ENCODE results near the gene ENAH.
"Not testable (repeated sequence)": the region's sequence is repeated elsewhere in the genome, so short reads cannot be mapped to it uniquely, and the experiment has no call there.

ENAH gene

DNA sequence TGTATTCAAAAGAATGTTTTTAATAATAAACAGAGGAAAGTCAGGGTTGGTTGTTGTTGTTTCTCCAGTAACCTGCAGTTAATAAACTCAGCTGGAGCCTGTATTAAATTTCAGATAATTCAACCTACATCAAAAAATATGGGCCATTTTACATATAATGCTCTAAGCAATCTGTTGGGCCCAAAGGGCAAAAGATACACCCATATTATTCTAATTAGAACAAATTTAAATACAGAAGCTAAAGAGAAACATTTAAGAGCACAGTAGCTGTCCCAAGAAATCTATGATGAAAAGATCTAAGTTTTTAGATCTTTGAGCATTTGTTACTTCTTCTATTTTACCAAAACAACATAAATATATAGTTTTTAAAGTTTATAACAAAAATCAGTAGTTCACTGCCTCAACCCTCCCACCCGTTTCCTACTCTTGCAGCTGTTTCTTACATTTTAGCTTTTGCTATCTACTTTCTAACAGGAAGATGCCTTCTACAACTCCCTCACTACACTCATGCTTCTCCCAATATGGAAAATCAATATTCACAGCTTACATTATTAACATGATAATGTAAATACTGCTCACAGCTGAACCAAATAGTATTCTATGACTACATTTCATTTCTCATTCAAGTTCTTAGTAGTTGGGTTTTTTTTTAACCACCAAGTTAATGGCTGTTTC, 130.2 kb downstream of the ENAH start:
- no peak for DNase-seq

DNA sequence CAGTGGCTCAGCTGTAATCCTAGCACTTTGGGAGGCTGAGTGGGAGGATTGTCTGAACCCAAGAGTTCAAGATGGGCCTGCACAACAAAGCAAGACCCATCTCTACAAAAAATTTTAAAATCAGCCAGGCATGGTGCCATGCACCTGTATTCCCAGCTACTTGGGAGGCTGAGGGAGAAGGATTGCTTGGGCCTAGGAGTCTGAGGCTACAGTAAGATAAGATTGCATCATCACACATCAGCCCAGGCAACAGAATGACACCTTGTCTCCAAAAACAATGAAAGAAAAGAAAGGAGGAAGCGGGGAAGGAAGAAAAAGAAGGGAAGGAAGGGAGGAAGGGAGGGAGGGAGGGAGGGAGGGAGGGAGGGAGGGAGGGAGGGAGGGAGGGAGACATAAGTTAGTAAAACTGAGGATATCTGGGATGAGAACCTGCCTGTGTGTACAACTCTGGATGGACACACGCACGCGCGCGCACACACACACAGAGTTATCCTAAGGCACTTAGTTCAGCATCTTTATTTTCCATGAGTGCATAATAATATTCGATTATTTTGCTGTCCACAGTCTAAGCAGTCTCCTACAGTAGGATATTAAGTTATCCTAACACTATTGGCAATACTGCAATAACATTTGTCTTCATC, 132.2 kb downstream of the ENAH start:
- DNase-seq = no peak

DNA sequence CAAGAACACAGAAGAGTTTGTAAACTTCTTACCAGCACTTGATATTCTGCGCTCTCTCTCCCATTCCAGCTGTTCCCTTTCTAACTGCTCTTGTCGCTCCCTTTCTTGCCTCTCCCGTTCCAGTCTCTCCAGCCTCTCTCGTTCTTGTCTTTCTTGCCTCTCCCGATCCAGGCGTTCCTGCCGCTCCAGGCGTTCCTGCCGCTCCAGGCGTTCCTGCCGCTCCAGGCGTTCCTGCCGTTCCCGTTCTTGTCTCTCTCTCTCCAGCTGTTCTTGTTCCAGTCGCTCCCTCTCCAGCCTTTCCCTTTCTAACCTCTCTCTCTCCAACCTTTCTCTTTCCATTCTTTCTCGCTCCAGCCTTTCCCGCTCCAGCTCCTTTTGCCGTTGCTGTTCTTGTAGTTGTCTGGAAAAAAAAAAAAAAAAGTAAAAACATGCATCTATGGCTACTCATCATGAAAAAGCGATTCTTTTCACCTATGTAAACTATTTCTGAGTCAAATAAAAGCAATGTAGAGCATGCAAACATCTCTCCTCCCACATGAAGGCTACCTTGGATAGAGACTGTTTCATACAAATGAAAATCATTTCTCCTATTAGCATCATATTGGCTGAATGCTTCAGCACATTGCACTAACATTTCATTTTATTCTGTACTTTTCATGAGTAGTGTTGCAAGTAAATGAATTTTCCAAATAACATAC, 133.6 kb downstream of the ENAH start:
- no peak for DNase-seq

DNA sequence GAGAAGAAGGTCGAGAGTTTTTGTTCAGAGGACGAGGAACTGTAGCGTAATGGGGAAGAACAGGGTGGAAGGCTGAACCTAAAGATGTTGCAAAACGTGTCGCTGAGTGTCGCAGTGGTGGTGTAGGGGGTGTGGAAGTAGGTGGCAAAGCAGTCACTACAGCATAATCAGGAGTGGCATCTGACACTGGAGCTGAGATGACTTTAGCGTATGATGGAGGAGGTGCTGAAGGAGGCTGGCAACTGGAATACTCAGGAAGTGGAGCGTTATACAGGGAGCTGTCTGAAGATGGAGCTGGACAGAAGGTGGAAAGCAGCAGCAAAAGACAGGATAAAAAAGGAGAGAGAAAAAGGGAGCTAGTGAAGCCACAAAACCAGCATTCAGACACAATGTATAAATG, 135.2 kb downstream of the ENAH start:
- no peak for DNase-seq

DNA sequence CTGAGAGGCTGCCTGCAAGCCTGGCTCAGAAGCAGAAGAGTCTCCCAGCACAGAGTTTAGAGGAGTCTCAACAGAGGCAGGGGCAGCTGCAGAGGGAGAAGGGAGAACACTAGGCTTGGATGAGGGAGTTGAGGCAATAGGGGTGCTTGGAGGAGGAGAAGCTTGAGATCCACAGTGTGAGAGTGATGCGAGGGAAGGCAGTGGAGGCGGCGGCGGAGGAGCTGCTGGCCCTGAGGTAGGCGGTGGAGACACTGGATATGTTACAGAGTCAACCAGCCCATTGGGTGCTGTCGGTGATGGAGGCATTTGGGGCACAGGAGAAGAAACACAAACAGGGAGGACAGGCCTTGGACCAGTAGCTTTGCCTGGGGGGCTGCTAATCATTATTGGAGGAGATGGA, 135.7 kb downstream of the ENAH start:
- DNase-seq = no peak

DNA sequence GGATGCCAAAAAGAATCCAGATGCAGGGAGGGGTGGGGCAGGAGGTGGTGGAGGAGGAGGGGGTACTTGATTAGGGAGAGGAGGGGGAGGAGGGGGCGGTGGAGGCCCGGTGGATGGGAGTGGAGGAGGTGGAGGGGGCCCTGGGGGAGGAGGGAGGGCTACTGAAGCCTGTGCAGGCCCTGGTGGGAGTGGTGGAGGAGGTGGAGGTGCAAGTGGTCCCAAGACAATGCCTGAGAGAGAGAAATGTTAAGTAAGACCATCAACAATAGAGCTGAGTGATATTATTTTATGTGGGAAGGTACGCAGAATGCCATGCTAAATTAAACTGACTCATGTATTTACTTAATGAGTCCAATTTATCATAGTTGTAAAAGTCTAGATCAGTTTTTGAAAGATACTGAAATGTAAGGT, 138.2 kb downstream of the ENAH start:
- no peak for DNase-seq

DNA sequence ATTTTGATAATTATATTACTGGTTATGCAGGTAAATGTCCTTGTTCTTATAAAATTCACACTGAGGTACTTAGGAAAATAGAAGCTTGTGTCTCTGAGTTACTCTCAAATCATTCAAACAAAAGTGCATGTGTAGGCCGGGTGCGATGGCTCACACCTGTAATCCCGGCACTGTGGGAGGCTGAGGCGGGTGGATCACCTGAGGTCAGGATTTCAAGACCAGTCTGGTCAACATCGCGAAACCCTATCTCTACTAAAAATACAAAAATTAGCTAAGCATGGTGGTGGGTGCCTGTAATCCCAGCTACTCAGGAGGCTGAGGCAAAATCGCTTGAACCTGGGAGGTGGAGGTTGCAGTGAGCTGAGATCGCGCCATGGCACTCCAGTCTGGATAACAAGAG, 139.3 kb downstream of the ENAH start:
- DNase-seq = not testable (repeated sequence)

DNA sequence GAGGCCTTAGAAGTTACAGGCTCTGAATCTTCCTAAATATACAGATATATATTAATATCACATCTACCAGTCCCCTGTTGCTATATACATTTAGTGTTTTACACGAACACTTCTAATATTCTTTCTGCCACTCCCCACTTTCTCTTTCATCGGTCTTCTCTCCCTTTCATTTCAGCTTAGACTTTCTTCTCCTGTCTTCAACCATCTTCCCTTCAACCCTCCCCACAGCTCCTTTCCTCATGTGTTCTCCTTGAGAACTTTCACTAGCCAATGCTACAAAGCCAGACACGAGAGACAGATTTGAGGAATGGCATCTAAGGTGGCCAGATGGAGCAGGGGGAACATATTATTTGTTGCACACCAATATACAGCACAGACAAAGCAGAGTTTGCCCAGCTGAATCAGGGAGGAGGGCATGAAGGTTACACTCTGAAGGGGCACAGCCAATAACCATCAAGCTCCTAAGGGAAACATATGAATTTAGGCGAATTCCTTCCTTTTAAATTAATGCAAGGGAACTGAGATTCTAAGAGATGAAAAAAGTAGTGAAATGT, 141.0 kb downstream of the ENAH start:
- DNase-seq = no peak

DNA sequence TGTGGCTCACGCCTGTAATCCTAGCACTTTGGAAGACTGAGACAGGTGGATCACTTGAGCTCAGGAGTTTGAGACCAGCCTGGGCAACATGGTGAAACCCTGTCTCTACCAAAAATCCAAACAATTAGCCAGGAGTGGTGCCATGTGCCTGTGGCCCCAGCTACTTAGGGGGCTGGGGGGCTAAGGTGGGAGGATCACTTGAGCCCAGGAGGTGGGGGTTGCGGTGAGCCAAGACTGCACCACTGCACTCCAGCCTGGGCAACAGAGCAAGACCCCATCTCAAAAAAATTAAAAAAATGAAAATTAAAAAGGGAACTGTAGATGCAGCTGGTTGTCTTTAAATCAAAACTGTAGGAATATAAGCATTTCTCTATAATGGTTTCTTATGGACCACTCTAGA, 142.2 kb downstream of the ENAH start:
- not testable (repeated sequence) for DNase-seq

DNA sequence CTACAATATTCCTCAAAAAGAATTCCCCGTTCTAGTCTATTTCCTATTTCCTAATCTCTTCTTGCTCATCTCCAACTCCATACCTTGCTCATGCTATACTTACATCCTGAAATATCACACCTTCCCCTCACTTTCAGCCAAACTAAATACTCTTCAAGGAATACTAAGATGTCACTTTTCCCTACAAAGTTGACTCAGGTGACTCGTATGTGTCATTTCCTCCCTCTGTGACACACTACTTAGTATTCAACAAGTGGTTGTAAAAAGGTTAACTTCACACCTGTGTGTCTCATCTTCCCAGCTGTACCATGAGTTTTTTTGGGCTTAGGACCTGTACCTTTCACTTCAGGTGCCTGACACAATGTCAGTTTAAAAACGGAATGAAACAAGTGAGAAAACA, 143.2 kb downstream of the ENAH start:
- no peak for DNase-seq

DNA sequence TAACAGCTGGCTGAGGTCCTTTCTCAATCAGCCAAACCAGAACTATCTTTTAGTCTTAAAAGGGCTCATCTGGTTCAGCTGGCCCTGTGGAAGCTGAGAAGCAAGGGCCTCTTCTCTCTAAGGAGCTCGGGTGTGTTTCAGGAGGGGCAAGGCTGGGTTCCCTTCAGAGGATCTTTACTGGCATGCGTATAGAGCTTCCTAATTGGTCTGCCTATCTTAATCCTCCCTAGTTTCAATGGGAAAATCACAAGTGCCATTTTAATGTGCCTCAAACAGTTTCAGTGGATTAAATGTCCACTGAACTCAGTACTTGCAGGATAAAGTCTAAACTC, 143.6 kb downstream of the ENAH start:
- DNase-seq = no peak

DNA sequence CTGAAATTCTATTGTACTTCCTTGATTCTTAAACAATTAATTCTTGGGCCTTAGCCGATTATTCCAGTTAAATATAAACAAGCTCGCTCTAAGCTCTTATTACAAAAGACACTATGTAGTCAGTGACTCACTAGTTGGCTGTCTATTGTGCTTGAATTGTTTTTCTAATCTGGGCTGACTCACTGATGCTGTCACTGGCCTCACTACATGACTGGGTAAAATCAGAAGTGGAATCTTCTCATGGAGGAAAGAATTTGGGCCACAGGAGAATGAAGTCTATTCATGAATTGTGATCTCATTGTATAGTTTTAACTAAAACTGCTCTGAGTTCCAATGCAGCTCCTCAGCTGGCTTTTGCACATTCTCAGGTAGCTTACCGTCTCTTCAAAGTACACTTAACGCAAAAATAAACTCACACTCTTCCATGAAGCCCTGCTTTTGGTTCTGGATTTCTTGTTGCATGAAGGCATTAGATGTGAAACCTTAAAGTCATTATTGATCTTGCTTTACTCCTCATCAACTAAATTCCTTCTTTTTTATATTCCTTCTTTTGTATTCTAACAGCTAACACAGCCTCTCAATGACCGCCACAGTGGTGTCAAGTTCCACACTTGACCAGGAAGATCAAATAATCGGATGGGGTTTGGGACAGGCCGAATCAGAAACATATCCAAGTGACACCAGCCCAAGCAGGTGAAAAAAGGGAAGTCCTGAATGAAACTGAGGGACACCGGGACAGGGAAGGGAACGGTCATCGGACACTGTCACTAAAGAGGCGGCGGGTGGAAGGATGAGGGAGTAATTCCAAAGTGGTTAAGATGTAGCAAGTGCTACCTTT, 144.2 kb downstream of the ENAH start:
- DNase-seq = no peak

DNA sequence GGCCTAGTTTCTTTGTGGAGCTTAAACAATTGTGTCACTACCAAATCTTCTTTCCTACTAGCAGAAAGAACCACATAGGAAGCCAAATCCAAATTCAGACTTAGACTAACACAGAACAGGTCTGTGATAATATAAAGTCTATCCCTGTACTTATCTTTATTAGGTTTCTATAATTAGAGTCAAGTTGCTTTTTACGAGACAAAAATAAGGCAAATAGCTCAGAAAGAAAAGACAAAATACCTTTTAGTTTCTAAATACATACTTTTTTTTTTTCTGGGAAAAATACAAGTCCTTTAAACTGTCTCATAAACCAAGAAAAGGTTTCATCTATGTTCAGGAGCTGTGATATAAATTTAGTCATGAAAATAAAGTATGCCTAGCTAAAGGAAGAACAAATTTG, 146.2 kb downstream of the ENAH start:
- no peak for DNase-seq

DNA sequence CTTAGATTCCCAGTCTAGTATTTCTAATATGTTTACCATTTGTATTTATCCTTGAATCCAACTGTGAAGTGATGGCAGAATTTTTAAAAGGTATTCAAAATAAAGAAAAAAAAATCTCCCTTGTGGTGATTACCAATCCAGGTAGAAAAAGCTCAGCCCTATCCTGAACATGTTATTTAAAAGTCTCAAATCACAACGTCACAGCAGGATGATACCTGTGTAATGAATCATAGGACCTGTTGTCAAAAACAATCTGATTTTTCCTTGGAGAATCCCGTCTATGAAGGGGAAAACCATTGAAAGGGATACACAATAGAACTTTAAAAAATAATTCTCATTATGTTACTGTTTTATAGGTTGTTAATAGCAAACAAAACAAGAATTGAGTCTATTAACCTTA, 148.1 kb downstream of the ENAH start:
- DNase-seq = no peak

DNA sequence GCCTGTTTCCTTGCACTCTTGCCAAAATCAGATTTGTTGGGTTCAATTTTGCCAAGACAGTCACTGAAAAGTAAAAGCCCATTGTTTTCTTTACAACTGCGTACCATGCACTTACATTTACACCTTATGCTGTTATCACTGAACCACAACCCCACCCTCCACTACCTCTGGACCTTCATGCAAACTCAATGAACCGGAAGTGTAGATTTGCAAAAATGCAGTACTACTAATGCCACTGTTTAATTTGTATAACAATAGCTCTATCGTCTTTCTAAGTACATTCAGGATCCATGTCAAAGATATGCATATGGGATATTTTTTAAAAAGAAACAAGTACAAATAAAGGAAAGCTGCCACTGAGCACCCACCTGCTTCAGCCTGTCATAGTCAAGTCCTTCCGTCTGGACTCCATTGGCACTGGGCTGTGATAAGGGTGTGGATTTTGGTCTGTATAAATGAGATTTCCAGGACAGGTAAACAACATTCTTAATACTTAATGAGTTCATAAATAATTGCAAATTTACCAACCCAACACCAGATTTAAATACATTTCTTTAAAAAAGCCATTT, 152.2 kb downstream of the ENAH start:
- no peak for DNase-seq

DNA sequence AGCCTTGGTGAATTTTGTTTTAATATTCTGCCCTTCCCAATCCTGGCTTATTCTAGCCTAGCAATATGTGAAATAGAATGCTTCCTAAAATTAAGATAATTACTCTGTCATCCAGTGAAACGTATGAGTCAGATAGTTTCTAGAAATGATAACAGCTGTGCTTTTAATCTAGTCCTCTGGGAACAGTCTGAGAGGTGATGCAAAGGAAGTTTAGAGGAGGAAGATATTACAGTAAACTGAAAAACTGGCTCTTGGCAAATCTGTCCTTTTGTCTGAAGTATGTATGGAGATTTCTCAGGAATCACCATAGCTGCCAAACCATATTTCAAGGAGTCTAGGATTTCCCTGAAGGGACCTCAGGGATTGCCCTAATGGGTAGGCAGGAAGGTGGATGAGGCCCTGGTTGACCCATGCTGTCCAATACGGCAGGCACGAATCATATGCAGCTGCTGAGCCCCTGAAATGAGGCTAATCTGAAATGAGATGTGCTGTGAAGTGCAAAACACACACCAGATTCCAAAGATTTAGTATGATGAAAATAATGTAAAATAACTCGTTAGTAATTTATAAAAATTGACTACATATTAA, 154.3 kb downstream of the ENAH start:
- no peak for DNase-seq

DNA sequence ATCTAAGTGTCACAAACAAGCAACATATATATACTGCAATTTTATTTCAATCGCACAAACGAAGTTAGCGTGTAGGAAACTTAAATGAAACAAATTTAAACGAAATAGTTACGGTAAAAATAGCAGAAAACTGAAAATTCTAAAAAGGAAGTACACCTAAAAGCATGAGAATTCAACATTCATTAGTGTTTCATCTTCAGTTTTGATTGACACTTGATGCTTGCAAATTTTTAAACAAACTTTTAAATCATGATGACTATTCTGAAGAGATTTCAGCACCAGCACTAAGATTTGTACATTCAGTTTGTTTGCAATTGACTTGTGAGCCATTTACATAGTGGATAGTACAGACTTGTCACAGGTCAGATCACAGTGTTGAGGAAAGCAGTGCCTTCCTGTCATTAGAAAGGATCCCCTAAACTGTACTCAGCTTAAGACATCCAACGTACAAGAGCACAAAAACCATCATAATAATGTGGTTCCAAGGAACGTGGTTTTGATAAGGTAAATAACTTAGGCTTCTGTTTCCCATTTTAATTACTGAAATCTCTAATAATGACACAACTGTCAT, 158.0 kb downstream of the ENAH start:
- no peak for DNase-seq

DNA sequence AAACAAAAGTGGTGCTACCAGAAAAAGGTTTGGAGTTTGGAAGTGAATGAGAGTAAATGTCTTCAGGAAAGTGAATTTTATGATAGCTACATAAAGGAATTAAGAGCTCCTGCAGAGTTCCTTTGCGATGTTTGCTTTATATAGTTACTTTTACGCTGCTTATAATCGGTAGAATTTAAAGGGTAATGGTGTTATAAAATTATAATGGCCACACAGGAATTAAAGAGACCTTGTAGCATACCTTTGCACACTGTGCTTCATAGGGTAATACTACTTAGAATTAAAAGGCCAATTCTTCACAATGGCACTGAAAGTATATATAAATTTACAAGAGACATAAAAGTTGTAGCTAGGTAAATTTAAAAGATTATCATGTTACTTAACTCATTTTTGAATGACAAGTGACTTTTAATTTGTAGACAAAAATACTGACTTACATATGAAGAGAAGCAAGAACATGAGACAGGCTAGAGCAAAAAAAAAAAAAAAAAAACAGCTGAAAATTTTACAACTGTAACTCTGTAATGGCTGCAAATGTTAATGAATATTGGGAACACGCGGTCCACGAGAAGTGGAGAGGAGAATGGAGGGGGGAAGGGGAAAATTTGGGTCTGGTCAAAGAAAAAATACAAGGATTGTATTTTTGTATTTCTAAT, 159.2 kb downstream of the ENAH start:
- DNase-seq = no peak

DNA sequence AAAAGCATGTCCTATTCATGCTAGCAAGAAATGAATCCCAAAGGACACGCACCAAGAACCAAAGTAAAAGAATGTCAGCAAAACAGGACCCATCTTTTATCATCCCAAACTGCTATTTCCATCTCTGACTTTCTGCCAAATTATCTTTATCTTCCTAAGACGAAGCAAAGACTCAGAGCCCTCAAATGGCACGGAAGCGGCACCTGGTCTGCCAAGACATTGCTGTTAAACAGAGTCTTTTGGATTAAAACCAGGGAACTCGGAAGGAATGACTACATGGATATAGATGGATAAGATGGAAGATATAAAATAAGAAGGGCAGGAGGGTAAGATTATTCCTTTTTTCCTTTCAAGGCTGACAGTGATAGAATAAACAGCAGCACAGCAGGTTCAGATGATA, 164.2 kb downstream of the ENAH start:
- no peak for DNase-seq

DNA sequence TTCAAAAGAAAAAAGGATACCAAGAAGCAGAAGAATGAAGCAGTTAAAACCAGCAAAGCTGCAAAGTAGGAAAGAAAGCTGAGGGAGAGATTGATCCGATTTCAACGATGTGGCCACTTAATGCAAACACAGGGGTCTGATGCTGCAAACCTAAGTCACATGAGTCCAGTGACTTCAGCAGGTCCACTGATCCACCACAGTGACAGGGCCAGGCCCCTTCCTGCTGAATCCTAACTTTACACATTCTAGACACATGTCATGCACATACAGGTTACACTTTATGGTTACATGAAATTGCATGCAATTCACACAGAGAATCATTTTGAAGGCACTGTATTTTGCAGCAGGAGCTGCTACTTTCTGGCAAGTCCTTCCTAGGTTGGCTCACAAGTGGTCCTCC, 166.1 kb downstream of the ENAH start:
- no peak for DNase-seq

DNA sequence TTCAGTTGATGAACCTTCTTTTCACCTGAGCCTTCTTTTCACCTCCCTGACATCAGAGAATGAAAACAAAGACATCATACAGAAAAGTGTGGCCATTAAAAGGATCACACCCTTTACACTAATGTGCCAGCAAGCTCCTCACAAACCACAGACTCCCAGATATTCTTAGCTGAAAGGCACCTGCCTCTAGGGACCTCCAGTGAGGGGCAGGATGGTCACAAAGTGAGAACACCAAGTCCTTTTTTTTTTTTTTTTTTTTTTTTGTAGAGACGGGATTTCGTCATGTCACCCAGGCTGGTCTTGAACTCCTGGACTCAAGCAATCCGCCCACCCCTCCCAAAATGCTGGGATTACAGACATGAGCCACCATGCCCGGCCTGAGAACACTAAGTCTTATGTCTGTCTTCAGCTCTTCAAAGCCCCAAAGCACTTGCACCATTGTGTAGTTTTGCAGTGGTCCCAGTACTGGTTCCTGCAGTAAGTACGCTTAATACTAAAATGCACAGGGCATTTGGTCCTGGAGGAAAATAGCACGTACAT, 166.9 kb downstream of the ENAH start:
- DNase-seq = no peak
